DMS114 treated with DMSO at 0.1 percent for 48 hours (cell line): Measurements from ENCODE around the gene PCDHB5.
A peak's percentile ranks its signal among the peaks of the same experiment; 100 is the strongest.
"Not testable (repeated sequence)": the region's sequence is repeated elsewhere in the genome, so short reads cannot be mapped to it uniquely, and the experiment has no call there.

Experiments used
- DNase-seq: peaks from one replicate; lab custom pipeline; 2025; ENCODE audit not compliant: unreplicated experiment; lab: John Stamatoyannopoulos, UW

Gene PCDHB5

DNA sequence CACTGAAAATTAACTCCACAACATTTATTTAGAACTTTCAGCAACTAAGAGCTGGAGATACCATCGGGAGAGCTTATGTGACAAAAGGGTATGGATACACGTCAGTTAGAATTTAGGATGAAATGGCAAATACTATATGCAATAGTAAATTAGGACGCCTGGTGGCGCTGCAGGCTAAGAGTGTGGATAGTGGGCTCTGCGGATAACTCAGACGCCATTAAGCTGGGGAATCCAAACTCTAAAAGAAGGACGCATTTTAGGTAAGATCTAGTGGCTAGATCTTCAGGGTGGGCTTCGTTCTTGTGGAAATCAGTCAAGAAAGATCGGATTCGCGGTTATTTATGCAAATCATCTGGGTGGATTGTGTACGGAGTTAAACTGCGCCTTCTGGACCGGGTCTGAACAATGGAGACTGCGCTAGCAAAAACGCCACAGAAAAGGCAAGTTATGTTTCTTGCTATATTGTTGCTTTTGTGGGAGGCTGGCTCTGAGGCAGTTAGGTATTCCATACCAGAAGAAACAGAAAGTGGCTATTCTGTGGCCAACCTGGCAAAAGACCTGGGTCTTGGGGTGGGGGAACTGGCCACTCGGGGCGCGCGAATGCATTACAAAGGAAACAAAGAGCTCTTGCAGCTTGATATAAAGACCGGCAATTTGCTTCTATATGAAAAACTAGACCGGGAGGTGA is at the start of gene PCDHB5:
Gene PCDHB5 (plus strand): TSS at position 177 of the 688 bp plus-strand sequence. CDS start 229 bp downstream, at position 406.
- DNase-seq, result peak; percentile 28

DNA sequence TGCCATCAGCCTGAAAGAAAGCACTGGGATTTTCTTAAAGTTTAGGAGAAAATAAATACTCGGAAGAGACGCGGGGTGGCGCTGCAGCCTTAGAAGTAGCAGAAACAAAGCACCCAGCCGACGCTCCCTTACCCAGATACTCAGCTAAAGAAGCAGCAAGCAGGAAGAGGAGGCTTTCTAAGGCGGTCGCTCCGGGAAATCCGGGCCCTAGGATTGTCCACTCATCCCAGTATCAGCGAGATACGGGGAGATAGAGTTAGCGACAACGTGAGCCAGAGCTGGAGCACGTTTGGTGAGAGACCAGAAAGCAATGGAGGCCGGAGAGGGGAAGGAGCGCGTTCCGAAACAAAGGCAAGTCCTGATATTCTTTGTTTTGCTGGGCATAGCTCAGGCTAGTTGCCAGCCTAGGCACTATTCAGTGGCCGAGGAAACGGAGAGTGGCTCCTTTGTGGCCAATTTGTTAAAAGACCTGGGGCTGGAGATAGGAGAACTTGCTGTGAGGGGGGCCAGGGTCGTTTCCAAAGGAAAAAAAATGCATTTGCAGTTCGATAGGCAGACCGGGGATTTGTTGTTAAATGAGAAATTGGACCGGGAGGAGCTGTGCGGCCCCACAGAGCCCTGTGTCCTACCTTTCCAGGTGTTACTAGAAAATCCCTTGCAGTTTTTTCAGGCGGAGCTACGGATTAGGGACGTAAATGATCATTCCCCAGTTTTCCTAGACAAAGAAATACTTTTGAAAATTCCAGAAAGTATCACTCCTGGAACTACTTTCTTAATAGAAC is 40.3 kb upstream of the PCDHB5 start, which contains the start of gene PCDHB2:
Gene PCDHB2 (plus strand): TSS at position 135 of the 782 bp plus-strand sequence. CDS start 176 bp downstream, at position 311.
- peak; percentile 81 for DNase-seq

DNA sequence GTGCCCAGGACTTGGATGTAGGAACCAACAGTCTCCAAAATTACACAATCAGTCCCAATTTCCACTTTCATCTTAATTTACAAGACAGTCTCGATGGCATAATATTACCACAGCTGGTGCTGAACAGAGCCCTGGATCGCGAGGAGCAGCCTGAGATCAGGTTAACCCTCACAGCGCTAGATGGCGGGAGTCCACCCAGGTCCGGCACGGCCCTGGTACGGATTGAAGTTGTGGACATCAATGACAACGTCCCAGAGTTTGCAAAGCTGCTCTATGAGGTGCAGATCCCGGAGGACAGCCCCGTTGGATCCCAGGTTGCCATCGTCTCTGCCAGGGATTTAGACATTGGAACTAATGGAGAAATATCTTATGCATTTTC is 39.8 kb upstream of the PCDHB5 start:
- no peak for DNase-seq

DNA sequence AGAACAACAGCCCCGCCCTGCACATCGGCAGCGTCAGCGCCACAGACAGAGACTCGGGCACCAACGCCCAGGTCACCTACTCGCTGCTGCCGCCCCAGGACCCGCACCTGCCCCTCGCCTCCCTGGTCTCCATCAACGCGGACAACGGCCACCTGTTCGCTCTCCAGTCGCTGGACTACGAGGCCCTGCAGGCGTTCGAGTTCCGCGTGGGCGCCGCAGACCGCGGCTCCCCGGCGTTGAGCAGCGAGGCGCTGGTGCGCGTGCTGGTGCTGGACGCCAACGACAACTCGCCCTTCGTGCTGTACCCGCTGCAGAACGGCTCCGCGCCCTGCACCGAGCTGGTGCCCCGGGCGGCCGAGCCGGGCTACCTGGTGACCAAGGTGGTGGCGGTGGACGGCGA is 38.8 kb upstream of the PCDHB5 start:
- DNase-seq, result not testable (repeated sequence)

DNA sequence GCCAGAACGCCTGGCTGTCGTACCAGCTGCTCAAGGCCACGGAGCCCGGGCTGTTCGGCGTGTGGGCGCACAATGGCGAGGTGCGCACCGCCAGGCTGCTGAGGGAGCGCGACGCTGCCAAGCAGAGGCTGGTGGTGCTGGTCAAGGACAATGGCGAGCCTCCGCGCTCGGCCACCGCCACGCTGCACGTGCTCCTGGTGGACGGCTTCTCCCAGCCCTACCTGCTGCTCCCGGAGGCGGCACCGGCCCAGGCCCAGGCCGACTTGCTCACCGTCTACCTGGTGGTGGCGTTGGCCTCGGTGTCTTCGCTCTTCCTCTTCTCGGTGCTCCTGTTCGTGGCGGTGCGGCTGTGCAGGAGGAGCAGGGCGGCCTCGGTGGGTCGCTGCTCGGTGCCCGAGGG is 38.4 kb upstream of the PCDHB5 start:
- not testable (repeated sequence) for DNase-seq

DNA sequence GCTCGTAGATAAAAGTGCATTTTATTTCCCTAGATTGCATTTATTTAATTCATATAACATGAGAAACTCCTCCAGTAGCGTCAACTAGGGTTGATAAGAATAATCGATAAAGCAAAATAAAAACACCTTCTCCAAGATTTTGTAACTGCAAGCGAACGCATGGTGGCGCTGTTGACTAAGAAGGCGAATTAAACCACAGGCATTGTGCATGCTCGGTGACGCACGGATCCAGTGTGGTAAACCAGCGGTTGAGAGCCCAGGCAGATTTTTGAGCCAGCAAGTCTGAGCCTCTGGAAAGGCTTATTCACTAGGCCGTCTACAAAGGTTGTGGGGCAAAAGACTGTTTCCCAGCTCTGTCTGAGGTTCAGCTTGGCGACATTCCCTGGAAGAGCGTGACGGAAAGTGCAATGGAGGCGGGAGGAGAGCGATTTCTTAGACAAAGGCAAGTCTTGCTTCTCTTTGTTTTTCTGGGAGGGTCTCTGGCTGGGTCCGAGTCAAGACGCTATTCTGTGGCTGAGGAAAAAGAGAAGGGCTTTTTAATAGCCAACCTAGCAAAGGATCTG is 34.7 kb upstream of the PCDHB5 start, which contains the start of gene PCDHB3:
Gene PCDHB3 (plus strand): TSS at position 231 of the 563 bp plus-strand sequence. CDS start 177 bp downstream, at position 408.
- DNase-seq, result no peak

DNA sequence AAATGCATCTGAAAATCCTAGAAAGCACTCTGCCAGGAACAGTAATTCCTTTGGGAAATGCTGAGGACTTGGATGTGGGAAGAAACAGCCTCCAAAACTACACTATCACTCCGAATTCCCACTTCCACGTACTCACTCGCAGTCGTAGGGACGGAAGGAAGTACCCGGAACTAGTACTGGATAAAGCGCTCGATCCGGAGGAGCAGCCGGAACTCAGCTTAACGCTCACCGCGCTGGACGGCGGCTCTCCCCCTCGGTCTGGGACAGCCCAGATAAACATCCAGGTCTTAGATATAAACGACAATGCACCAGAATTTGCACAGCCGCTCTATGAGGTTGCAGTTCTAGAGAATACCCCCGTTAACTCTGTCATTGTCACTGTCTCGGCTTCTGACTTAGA is 33.9 kb upstream of the PCDHB5 start:
- DNase-seq, result no peak

DNA sequence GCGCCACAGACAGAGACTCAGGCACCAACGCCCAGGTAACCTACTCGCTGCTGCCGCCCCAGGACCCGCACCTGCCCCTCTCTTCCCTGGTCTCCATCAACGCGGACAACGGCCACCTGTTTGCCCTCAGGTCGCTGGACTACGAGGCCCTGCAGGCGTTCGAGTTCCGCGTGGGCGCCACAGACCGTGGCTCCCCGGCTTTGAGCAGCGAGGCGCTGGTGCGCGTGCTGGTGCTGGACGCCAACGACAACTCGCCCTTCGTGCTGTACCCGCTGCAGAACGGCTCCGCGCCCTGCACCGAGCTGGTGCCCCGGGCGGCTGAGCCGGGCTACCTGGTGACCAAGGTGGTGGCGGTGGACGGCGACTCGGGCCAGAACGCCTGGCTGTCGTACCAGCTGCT is 32.9 kb upstream of the PCDHB5 start:
- not testable (repeated sequence) for DNase-seq

DNA sequence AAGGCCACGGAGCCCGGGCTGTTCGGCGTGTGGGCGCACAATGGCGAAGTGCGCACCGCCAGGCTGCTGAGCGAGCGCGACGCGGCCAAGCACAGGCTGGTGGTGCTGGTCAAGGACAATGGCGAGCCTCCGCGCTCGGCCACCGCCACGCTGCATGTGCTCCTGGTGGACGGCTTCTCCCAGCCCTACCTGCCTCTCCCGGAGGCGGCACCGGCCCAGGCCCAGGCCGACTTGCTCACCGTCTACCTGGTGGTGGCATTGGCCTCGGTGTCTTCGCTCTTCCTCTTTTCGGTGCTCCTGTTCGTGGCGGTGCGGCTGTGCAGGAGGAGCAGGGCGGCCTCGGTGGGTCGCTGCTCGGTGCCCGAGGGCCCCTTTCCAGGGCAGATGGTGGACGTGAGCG is 32.5 kb upstream of the PCDHB5 start:
- DNase-seq, result not testable (repeated sequence)

DNA sequence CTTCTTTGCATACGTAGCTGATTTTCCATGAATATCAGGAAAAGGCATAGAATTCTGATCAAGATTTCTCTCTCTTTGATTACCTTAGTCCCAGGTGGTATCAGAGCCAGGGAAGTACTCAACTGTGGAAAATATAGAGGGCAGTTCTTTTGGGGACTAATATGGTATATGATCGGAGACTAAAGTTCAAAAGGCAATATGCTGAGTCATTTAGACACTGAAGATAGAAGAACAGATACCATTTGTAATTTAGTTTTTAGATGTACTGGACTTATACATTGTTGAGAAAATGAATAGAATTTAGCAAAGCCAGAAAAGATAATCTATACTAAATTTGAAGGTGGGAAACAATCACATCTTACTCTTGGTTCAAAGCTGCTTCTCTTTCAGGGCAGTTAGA is 29.7 kb upstream of the PCDHB5 start:
- DNase-seq, result no peak

DNA sequence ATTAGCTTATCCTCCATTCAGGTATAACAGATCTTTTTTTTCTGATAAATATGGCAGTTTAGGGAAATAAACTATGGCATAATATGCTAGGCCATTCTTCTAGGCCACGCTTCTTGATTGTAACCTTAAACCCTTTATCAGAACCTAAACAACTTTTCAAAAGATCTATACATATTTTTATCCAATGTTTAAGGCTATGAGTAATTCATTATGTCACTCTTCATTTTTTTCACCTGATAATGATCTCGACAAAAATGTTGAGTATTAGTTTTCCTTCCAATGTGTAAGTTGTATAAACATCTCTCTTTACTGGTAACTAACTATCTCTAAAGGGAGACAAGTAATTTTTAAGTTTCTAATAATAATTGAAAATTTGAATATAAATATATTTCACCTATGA is 15.8 kb upstream of the PCDHB5 start:
- DNase-seq, result no peak

DNA sequence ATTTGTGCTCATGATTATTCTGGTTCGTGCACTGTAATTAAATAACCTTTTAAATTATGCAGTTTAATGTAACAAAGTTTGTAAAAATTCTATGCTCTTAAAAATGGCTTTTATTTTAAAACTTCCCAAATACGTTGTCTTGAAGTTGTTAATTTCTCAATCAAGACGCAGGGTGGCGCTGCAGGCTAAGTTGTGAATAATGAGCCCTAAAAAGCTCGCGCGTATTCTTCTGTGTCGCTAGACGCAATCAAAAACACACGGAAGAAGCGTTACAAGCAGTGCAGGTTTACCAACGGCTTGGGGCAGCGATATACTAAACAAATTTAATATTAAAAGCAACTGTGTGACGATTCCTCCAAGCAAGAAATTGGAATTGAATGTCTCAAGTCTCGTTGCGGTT is 13.4 kb upstream of the PCDHB5 start, which contains the start of gene PCDHB4:
Gene PCDHB4 (plus strand): TSS at position 256 of the 400 bp plus-strand sequence. CDS start 181 bp downstream, outside the sequence.
- no peak for DNase-seq

DNA sequence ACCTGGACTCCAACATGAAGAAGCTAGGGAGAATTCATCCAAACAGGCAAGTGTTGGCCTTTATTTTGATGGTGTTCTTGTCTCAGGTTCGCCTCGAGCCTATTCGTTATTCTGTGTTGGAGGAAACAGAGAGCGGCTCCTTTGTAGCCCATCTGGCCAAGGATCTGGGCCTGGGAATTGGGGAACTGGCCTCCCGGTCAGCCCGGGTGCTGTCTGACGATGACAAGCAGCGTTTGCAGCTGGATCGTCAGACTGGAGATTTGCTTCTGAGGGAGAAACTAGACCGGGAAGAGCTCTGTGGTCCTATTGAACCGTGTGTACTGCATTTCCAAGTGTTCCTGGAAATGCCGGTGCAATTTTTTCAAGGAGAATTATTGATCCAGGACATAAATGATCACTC is 13.0 kb upstream of the PCDHB5 start:
- DNase-seq, result no peak

DNA sequence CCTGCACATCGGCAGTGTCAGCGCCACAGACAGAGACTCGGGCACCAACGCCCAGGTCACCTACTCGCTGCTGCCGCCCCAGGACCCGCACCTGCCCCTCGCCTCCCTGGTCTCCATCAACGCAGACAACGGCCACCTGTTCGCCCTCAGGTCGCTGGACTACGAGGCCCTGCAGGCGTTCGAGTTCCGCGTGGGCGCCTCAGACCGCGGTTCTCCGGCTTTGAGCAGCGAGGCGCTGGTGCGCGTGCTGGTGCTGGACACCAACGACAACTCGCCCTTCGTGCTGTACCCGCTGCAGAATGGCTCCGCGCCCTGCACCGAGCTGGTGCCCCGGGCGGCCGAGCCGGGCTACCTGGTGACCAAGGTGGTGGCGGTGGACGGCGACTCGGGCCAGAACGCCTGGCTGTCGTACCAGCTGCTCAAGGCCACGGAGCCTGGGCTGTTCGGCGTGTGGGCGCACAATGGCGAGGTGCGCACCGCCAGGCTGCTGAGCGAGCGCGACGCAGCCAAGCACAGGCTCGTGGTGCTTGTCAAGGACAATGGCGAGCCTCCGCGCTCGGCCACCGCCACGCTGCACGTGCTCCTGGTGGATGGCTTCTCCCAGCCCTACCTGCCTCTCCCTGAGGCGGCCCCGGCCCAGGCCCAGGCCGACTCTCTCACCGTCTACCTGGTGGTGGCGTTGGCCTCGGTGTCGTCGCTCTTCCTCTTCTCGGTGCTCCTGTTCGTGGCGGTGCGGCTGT is 11.4 kb upstream of the PCDHB5 start:
- not testable (repeated sequence) for DNase-seq

DNA sequence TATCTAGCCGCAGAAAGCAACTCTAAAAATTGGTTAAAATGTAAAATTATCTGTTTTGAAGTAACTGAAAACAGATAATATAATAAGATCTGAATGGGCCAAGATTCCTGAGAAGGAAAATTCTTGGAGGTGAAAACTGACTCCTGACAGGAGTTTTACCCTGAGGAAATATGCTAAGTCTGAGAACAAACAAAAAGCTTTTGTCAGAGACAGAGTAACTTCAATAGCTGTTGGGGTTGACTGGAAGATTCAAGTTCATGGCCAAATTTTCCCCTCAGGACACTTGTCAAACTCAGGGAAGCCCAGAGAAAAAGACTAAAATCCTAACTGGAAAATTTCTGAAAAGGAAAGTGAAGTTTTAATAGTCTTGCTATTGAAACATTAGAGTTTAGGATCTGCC is 7.7 kb upstream of the PCDHB5 start:
- DNase-seq, result no peak

DNA sequence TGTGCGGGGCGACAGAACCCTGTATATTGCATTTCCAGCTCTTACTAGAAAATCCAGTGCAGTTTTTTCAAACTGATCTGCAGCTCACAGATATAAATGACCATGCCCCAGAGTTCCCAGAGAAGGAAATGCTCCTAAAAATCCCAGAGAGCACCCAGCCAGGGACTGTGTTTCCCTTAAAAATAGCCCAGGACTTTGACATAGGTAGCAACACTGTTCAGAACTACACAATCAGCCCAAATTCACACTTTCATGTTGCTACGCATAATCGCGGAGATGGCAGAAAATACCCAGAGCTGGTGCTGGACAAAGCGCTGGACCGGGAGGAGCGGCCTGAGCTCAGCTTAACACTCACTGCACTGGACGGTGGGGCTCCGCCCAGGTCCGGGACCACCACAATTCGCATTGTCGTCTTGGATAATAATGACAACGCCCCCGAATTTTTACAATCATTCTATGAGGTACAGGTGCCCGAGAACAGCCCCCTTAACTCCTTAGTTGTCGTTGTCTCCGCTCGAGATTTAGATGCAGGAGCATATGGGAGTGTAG is 786 bp downstream of the PCDHB5 start:
- DNase-seq, result no peak

DNA sequence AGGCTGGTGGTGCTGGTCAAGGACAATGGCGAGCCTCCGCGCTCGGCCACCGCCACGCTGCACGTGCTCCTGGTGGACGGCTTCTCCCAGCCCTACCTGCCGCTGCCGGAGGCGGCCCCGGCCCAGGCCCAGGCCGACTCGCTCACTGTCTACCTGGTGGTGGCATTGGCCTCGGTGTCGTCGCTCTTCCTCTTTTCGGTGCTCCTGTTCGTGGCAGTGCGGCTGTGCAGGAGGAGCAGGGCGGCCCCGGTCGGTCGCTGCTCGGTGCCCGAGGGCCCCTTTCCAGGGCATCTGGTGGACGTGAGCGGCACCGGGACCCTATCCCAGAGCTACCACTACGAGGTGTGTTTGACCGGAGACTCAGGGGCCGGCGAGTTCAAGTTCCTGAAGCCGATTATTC is 2.3 kb downstream of the PCDHB5 start:
- not testable (repeated sequence) for DNase-seq

DNA sequence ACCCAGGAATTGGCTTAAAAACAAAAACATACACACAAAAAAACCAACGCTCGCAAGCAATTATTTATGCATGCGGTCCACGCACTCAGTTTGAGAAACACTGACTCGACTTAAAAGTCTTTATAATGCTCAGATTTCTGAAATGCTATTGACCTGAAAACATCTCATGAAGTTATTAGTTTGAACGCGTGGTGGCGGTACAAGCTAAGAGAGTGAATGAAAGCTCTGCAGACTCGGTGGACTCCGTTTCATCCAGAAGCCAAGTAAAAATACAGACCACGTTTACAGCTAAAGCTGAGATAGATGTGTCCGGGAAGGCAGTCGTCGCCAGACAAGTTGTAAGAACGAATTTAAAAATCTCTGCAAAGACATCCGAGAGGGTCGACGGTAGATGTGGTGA is 14.8 kb downstream of the PCDHB5 start, which contains the start of gene PCDHB6:
Gene PCDHB6 (plus strand): TSS at position 246 of the 400 bp plus-strand sequence. CDS start 201 bp downstream, outside the sequence.
- peak; percentile 16 for DNase-seq

DNA sequence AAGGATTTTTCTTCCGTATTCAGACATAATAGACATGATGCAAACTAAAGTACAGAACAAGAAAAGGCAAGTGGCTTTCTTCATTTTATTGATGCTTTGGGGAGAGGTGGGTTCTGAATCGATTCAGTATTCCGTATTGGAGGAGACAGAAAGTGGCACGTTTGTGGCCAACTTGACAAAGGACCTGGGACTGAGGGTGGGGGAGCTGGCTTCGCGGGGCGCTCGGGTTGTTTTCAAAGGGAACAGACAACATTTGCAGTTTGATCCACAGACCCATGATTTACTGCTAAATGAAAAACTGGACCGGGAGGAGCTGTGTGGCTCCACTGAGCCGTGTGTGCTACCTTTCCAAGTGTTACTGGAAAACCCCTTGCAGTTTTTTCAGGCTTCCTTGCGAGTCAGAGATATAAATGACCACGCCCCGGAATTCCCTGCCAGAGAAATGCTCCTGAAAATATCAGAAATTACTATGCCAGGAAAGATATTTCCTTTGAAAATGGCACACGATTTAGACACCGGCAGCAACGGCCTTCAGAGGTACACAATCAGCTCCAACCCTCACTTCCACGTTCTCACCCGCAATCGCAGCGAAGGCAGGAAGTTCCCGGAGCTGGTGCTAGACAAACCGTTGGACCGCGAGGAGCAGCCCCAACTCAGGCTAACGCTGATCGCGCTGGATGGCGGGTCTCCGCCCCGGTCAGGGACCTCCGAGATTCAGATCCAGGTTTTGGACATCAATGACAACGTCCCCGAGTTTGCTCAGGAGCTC is 15.4 kb downstream of the PCDHB5 start:
- DNase-seq, result no peak

DNA sequence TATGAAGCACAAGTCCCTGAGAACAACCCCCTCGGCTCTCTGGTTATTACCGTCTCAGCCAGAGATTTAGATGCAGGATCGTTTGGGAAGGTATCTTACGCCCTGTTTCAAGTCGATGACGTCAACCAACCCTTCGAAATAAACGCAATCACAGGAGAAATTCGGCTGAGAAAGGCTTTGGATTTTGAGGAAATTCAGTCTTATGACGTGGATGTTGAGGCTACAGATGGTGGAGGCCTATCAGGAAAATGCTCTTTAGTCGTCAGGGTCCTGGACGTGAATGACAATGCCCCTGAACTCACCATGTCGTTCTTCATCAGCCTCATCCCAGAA is 16.0 kb downstream of the PCDHB5 start:
- no peak for DNase-seq
